Upper lobe of right lung (tissue), 1 donor: ENCODE measurements around the gene GRM7. TPM values are rescaled to one million over a fixed set of nuclear protein-coding genes. Genes with fewer than 3 reads are reported as not detected.

ENCODE experiments used
- ATAC-seq: fragments of 200-7000 bp; cut with Tn5 transposase; one replicate; pipeline ENCODE4 v1.9.1; 2020; ENCODE audit warnings: mild to moderate bottlenecking, moderate library complexity
- DNase-seq: peaks from one replicate; pipeline ENCODE4 v3.0.0-alpha.2; 2020
- H3K27ac ChIP-seq: fragments of 200-600 bp; one replicate; pipeline ENCODE4 v1.8.0; 2022
- H3K27me3 ChIP-seq: fragments of 200-600 bp; one replicate; pipeline ENCODE4 v1.8.0; 2022; ENCODE audit warnings: mild to moderate bottlenecking
- H3K36me3 ChIP-seq: fragments of 200-600 bp; one replicate; pipeline ENCODE4 v1.8.0; 2022
- H3K4me1 ChIP-seq: fragments of 200-600 bp; one replicate; pipeline ENCODE4 v1.8.0; 2022
- H3K4me3 ChIP-seq: fragments of 200-600 bp; one replicate; pipeline ENCODE4 v1.8.0; 2022; ENCODE audit warnings: mild to moderate bottlenecking
- H3K9me3 ChIP-seq: fragments of 200-600 bp; one replicate; pipeline ENCODE4 v1.8.0; 2022
- intact Hi-C: fragments of 100-400 bp; cut with DNase I; formaldehyde crosslinking; loops from one replicate; pipeline ENCODE4 v1.11.0; 2022
- total RNA-seq: library from RNA; stranded (reverse); fragmentation: NEBNext Ultra II Directional; extraction: Animal tissue kit (Norgen Biotek cat#: 25700); gene quantifications from one replicate; pipeline ENCODE4 v1.2.1, GENCODE V29; 2021
- TF ChIP-seq, protein P1 (sequence below): fragments of 200-600 bp; IDR thresholded peaks from one replicate; pipeline ENCODE4 v1.8.0; 2022; ENCODE audit warnings: antibody characterized with exemption
- donor health status: DM: no; HTN: yes; CAD: no; lungs with severe emphysema.

Gene GRM7
- total RNA-seq, 1 donor from 2014 or later = not detected

GRCh38 chr3:7436542-7436941 lies 575.6 kb downstream of the GRM7 start:
- ATAC-seq = no peak
- intact Hi-C loops = no loop called here
- no peak overlapping the region for H3K27ac ChIP-seq
- no peaks in the 10 kb centered on the region for H3K36me3 ChIP-seq
- no peaks in the 10 kb centered on the region for H3K4me1 ChIP-seq
- H3K4me3 ChIP-seq = no peak overlapping the region
- TF ChIP-seq, protein P1, sequence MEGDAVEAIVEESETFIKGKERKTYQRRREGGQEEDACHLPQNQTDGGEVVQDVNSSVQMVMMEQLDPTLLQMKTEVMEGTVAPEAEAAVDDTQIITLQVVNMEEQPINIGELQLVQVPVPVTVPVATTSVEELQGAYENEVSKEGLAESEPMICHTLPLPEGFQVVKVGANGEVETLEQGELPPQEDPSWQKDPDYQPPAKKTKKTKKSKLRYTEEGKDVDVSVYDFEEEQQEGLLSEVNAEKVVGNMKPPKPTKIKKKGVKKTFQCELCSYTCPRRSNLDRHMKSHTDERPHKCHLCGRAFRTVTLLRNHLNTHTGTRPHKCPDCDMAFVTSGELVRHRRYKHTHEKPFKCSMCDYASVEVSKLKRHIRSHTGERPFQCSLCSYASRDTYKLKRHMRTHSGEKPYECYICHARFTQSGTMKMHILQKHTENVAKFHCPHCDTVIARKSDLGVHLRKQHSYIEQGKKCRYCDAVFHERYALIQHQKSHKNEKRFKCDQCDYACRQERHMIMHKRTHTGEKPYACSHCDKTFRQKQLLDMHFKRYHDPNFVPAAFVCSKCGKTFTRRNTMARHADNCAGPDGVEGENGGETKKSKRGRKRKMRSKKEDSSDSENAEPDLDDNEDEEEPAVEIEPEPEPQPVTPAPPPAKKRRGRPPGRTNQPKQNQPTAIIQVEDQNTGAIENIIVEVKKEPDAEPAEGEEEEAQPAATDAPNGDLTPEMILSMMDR = no peak
- no peaks in the 10 kb centered on the region for H3K27me3 ChIP-seq
- H3K9me3 ChIP-seq = no peaks in the 10 kb centered on the region
- no peak for DNase-seq

DNA sequence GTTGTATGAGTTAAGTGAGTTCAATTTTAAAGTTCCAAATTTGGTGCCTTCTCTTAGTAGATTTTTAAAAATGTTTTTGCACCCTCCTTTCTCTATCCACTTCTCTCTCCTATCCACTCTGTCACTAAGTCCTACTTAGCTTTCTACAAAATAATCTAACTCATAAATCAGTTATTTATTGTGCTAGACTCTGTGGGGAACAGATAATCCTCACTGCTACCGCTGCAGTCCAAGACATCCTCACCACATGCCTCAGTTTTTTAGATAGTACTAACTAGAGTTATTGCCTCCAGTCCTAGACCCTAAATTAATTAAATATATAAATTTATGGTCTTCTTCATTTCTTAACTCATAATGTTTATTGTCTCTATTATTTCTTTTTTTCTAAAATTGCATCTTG lies 576.3 kb downstream of the GRM7 start:
- no peaks in the 10 kb centered on the region for H3K4me1 ChIP-seq
- no peaks in the 10 kb centered on the region for H3K9me3 ChIP-seq
- no peak overlapping the region for H3K27ac ChIP-seq
- TF ChIP-seq, protein P1 = no peak
- no peaks in the 10 kb centered on the region for H3K36me3 ChIP-seq
- H3K4me3 ChIP-seq = no peak overlapping the region
- intact Hi-C loops = no loop called here
- DNase-seq (no peak), ATAC-seq (no peak)
- no peaks in the 10 kb centered on the region for H3K27me3 ChIP-seq

DNA sequence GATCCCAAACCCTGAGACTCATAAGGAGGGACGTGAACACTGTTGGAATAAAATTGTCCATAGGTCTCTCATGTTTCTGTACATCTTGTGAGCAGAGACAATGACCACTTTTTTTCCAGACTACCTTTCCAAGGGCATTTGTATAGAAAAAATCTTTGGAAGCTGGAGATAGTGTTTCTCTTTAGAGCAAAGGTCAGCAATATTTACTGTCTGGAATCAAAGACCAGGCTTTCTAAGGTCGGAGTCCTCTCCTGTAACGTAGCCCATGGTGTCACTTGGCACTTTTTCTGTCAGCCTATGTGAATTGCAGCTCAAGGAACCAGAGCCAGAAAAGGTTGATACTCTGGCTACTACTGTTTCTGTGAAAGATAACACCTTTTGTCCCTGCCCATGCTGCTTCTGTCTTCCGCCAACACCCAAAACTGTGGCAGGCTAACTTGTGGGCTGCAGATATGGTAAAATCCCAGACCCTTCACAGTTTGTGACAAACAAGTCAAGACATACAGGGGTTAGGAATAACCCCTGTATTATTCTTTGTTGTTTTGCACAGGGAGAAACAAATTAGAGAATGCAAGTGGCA lies 578.3 kb downstream of the GRM7 start:
- ATAC-seq (no peak), DNase-seq (no peak)
- H3K4me1 ChIP-seq = no peaks in the 10 kb centered on the region
- H3K27ac ChIP-seq = no peak overlapping the region
- TF ChIP-seq, protein P1 = no peak
- intact Hi-C loops = no loop called here
- H3K27me3 ChIP-seq = no peaks in the 10 kb centered on the region
- no peaks in the 10 kb centered on the region for H3K9me3 ChIP-seq
- no peaks in the 10 kb centered on the region for H3K36me3 ChIP-seq
- no peak overlapping the region for H3K4me3 ChIP-seq

DNA sequence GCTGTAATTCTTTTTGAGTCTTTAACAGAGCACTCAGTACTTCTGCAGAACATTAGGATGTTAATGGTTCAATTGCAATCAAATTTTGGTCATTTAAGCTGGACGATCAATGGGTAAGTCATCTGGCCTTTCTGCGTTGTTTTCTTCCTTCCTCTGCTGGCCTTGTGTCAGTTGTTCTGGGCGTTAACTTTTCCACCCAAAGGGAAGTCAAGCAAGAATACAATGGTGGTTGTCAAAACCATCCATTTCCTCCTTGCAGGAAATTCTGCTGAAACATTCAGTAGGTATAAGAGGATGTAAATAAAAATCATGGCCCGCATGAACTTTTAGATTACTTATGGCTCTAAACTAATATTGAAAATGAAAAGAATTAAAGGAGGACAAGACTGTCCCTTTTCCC lies 584.0 kb downstream of the GRM7 start:
- DNase-seq = no peak
- no peaks in the 10 kb centered on the region for H3K27me3 ChIP-seq
- H3K27ac ChIP-seq = no peak overlapping the region
- H3K9me3 ChIP-seq = no peaks in the 10 kb centered on the region
- H3K4me1 ChIP-seq = no peaks in the 10 kb centered on the region
- no peaks in the 10 kb centered on the region for H3K36me3 ChIP-seq
- H3K4me3 ChIP-seq = no peak overlapping the region
- intact Hi-C loops = no loop called here
- no peak for ATAC-seq
- TF ChIP-seq, protein P1 = no peak

- no peak for DNase-seq
- Histone ChIP-seq H3K36me3 (no peaks in the 10 kb centered on the region), H3K4me3 (no peak overlapping the region), H3K9me3 (no peaks in the 10 kb centered on the region), H3K27me3 (no peaks in the 10 kb centered on the region), H3K4me1 (no peaks in the 10 kb centered on the region), H3K27ac (no peak overlapping the region)
- intact Hi-C loops = no loop called here
- TF ChIP-seq, protein P1 = no peak
- no peak for ATAC-seq
Measured at GRCh38 chr3:7445331-7445730, 584.4 kb downstream of the GRM7 start.

DNA sequence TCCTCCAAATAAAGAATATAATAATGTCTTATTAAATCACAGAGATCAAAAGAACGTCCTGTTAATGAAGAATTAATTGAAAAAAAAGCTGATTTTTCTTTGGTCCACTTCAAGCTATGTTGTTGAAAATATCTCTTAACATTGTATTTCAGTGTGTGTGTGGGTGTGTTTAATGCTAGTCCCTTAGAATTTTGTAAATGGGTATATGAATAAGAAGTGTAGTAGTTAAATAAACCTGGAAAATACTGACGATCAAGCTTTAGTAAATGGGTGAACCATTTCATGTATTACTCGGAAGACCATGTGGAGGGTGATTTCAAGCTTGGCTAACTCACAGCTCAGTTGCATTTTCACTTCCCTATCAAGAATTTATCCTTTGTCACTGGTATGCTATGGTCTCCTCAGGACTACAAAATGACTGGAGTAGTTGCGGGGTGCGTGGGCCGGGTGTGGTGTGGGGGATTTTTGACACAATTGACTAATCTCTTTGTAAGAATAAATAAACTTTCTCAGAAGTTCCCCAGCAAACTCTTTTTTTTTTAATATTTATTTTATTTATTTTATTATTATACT lies 586.4 kb downstream of the GRM7 start:
- Histone ChIP-seq H3K27me3 (no peaks in the 10 kb centered on the region), H3K36me3 (no peaks in the 10 kb centered on the region), H3K9me3 (no peaks in the 10 kb centered on the region), H3K27ac (no peak overlapping the region), H3K4me1 (no peaks in the 10 kb centered on the region), H3K4me3 (no peak overlapping the region)
- DNase-seq (no peak), ATAC-seq (no peak)
- intact Hi-C loops = no loop called here
- TF ChIP-seq, protein P1 = no peak
